Esophagus mucosa (tissue), 1 donor: ENCODE data around the gene JPH4. TPM values are rescaled to one million over a fixed set of nuclear protein-coding genes. Genes with fewer than 3 reads are reported as not detected.
A peak's percentile ranks its signal among the peaks of the same experiment; 100 is the strongest.

Experiments
- ATAC-seq: fragments of 200-7000 bp; cut with Tn5 transposase; one replicate; pipeline ENCODE4 v1.9.1; 2020
- total RNA-seq: library from RNA; stranded (reverse); gene quantifications from one replicate; pipeline ENCODE4 v1.2.4, GENCODE V29; 2023
- donor health status: DM: yes; HTN: yes; CAD: no.

JPH4 gene
- total RNA-seq, 1 donor from 2014 or later, result 0.04 TPM

DNA sequence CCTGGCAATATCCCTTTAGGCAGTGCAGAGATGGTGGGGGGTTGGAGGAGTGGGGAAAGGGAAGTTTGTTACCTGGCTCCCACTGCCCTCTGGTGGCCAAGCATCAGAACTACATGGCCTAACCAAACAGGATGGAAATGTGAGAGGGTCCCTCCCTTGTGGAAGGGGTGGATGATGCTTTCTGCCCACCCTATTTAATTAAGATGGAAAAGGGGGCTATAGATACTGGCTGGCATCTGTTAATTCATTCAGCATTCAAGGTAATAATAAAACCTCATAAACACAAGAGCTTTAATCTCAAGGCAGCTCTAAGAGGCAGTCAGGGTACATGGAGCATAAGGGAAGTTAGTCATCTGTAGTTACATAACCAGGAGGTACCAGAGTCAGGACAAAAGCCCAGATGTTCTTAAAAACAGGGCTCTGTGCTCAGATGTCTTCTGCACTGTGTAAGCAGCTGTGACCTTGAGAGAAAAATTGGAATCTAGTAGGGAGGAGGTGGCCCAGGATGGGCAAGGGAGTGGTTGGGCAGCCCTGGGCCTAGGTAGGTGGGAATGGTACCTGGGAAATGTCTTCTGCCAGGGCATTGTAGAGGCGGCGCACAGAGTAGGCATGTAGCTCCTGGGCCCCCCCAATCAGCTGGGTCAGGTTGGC, 15.6 kb downstream of the JPH4 start:
- no peak for ATAC-seq

DNA sequence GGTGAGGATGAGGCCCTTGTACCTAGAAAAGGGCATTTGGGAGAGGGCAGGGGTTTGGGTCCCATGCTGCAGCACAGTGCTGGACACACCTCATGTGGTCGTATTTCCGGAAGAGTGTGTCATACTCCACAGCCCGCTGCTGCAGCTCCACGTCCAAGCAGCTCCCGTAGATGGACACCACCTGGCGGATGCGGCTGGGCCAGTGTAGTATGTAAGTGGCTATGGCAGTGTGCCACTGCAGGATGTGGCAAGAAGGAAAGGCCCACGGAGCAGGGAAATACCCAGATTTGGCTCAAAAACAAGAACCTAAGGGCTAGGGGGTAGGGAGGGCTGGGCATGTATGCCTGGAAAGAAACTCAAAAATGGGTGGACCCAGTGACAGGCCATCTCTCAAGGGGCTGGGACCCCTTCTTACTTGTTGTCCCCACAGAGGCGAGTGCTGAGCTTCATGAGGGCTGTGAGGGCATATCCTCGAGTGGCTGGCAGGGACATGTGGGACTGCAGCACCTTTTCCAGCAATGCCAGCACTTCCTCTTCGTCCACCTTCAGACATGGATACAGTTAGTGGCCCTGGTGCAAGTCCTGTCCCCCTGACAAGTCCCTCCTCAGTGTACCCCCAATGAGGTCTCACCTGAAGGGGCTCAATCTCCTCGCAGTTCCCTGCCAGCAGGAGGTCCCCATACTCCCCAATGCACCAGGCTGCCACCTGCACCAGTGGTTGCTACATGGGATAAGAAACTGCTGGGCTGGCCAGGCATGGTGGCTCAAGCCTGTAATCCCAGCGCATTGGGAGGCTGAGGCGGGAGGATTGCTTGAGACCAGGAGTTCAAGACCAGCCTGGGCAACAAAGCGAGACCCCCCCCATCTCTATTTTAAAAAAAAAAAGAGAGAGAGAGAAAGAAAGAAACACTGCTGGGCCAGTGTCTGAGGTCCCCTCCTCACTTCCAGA, 16.4 kb downstream of the JPH4 start:
- no peak for ATAC-seq

DNA sequence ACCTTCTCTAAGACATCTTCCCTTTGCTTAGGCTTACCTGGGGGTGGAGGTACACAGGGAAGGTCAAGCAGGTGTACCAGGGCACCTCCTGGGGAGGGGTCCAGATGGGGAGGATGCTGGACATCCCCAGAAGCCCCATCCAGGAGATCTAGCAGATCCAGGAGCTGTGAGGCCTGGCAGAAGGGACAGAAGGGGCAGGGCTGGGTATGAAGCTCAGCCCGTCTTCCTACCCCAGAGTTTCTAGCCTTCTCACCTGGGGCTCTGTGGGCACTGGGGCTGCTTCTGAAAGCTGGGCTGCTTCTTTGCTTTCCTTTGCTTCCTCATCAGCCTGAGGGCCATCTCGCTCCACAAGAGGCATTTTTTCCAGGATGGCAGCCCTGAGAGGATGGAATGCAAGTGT, 17.3 kb downstream of the JPH4 start:
- no peak for ATAC-seq

DNA sequence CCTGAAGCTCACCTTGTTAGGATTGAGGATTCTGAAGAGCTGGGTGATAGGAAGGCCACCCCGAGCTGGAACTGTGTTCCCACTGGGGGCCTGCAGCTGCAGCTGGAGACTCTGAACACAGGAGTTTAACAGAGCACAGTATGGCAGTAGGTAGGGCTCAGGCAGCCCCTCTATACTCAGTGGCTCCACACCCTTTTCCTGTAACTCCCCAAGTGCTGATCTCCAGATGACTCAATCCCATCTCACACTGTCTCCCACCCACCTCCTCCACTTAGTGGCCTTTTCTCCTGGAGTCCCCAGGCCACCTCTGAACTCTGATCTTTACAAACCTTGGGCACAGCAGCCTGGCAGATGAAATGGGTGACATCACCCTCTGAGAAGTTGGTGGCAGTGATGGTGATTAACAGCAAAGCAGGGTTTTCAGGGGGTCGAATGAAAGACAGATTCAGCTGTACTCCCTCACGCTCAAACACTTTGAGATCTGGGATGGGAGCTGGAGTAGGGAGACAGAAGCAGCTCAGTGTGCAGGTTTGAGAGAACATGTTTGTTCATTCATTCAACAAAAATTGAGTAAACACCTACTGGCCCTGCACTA, 18.6 kb downstream of the JPH4 start:
- no peak for ATAC-seq

DNA sequence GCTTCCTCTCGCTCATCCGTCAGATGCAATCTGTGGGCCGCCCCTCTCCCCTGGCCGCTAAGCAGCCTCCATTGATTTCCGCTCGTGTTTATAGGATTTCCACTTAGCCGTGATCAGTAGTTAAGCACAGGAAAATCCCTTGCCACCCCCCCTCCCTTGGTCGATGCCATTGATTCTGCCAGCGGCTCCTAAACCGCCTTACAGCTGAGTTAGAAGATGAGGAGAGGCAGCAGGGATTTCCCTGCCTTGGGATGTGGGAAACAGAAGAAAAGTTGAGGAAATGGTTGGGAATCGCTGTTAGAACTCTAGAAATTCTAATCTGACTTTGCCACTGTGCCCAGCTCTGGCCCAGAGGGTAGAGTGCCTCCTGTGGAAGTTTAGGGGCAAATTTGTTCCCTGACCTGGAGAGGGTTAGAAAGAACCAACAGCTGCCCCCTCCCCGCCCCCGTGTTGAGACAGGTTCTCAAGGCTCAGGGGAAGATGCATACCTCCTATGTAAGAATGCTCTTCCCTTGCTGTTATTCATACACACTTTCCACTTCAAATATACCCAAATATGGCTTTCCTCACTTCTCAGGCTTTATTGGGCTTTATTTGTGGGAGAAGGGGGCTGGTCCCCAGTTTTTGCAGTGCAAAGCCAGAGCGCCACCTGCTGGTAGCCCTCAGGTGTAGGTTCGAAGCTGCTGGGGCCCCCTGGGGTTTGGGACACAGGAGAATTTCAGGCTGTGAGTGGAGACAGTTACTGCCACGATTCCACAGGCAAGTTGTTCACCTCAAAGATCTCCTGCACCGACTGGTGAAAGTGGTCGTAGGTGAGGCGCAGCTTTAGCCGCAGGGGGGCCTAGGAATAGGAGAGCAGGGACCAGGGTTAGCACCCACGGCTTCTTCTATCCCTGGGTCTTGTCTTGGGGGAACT, 19.3 kb downstream of the JPH4 start:
- no peak for ATAC-seq

DNA sequence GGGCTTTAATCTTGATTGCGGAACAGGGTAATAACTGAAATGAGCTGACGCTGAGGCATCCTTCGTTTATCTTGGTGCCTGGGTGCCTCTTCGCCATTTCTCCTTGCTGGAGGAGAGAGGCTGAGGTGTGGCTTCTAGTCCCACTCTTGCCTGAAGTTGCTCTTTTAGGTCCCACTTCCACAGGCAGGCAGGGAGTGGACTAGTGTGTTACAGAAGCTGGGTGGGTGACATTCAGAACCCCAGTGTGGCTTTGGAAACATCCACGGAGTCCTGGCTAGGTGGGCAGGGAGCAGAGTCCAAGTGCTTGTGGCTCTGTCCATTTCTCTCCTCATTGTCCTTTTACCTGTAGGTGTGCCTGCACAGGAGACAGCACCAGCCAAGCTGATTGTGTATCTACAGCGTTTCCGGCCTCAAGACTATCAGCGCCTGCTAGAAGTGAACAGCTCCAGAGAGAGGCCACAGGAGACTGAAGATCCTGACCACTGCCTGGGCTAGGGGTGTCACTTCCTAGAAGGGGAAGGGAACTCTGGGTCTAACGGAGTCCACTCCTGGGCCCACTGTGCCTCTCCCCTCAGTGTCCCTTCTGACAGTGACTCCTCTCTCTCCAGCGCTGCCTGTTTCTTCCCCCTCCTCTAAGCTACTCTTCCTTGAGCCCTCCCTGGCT, 20.1 kb downstream of the JPH4 start:
- ATAC-seq, result no peak

DNA sequence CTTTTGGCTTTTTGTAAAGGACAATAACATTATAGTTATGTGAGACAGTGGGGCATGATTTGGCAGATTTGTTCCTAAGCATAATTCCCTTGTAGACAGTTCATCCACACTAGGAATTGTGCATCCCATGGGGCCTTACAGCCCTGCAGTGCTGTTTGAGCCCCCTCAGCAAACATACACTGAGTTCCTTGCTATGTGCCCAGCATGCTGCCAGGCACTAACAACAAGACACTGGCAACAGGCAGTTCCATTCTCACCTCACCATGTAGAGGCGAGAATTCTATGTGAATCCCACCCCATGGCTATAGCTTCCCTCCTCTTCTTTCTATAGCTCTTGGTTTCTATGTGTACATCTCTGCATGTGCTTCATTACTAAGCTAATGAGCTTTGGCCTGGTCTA, 20.6 kb downstream of the JPH4 start:
- no peak for ATAC-seq

DNA sequence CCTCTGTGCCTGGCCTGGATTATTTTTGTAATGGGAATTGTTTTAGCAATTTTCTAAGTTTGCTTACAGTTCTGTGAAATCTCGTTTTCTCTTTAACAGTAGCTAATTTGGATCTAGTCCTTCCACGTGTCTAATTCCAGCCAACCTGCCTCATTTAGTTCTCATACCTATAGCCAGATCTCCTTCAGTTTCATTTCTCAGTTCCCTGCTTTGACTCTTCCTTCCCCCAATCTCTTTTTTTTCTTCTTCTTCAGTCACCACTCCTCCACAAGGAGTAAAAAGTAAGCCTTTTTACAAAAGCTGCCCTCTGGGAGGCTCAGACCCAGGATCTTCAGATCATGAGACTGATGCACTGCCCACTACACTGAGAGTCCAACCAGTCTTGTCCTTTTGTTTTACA, 21.1 kb downstream of the JPH4 start:
- no peak for ATAC-seq

DNA sequence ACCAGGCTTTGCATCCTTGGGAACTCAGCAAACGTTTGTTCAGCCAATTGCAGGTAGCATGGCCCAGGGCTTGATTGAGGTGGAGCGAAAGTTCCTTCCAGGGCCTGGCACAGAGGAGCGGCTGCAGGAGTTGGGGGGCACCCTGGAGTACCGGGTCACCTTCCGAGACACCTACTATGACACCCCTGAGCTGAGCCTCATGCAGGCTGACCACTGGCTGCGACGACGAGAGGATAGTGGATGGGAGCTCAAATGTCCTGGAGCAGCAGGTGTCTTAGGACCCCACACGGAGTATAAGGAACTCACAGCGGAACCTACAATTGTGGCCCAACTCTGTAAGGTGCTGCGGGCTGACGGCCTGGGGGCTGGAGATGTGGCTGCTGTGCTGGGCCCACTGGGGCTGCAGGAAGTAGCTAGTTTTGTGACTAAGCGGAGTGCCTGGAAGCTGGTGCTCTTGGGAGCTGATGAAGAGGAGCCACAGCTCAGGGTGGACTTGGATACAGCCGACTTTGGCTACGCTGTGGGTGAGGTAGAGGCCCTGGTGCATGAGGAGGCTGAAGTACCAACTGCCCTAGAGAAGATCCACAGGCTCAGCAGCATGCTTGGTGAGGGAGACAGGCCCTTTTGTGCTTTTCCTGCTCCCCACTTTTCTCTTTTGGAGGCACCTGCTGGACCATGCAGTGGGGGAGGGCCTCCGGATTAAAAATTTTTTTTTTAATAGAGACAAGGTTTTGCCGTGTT, 21.7 kb downstream of the JPH4 start:
- peak; percentile 12 for ATAC-seq

DNA sequence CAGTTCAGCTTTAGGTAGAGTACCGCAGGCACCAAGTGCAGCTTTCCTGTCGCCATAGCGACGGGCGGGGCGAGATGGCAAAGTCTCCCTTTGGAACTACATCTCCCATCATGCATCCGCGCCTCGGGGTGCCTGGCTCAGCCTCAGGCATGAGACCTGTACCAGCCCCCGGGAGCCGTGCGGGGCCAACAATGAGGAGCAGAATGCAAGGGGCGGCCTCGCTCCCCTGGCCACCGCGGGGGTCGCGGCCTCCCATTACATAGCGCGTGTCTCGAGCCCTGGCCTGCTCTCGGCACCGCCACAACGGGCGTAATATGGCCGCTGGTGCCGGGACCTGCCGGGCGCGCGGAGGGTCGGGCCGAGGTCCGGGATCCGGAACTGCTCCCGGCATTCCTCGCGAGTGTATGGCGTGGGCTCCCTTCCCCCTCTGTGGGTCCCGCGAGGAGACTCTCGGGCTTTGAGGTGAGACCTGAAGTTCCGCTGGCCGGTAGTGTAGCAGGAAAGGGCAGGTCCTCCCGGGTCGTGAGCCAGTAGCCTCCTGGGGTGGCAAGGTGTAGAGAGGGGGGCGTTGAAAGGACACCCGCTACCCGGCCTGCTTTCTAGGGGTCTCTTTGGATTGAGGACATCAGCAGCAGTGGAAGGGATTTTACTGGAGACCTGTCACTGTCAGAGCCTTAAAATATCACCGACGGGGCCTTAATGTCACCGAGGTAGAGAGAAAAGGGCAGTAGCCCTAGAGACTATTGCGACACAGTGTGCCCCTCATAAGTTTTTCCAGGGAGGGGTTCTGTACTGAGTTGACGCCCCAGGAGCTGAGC, 22.5 kb downstream of the JPH4 start, which contains the start of gene THTPA:
Gene THTPA, plus strand, starts transcription at position 390 of the 818 bp plus-strand sequence. CDS start 487 bp downstream, outside the sequence.
- peak; percentile 84 for ATAC-seq

DNA sequence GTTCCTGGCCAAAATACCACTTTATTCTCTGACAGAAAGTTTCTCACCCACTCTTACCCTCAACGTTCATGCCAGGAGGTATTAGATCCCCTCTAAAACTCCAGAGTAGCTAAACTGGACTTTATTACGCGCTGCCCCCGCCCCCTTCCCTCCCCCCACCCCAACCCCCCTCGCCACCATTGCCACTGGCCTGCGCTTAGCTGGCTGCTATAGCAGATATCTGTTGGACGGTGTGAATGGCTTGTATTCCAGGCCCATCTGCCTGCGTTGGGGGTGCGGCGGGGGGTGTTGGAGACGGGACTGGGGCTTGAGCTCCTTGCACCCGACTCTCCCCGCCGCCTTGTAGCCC, 23.1 kb downstream of the JPH4 start:
- no peak for ATAC-seq

DNA sequence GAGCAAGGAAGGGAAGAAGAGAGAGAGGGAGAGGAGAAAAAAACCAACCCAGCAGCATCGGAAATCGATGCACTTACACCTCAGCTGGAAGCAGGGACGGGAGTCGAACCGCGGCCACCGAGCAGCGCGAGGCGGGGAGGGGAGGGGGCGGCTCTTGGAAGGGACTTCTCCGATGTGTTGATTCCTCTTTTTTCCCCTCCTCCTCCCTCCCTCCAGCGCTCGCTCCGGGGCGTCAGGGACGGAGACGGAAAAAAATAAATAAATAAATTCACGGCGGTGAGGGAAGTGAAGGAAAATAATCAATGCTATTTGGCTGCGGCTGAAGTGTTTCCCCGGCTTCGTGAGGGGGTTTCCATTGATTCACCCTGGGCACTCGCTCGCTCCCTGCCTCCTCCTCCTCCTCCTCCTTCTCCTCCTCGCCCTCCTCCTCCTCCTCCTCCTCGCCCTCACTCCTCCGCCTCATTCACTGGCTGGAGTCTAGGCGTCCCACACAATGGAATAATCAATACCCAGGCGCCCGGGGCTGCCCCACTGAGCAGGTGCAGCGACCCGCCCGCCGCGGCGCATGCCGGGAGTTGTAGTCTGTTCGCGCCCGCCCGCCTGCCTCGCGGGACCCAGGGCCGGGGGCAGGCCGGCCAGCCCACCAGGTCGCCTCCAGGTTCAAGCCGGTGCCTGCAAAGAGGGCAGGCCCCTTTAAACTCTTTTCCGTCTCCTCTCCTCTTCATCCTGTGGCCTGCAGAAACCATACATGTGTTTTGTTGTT, 27.1 kb downstream of the JPH4 start, which contains the start of gene ZFHX2:
Gene ZFHX2, minus strand, starts transcription at position 500 of the 763 bp plus-strand sequence. CDS start 16,440 bp downstream, outside the sequence.
- peak; percentile 40 for ATAC-seq

DNA sequence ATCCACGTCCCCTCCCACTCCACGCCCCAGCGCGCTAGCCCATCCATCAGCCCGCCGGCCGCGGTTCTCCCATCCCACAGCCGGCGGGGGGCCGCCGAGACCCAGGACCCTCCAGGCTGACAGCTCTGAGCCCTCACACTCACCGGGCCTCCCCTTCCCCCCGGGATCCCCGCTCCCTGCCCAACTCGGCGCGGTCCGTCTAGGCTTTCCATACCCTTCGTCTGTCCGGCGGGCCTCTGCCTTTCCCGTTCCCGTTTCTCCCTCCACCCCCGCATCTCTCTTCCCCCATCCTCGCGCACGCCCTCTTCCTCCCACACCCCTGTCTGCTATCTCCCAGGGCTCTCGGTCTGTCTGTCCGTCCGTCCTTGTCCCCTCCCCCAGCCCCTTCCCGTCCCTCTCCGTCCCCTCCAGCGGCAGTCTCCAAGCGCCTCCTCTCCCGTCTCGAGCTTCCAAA, 27.8 kb downstream of the JPH4 start:
- ATAC-seq, result no peak

DNA sequence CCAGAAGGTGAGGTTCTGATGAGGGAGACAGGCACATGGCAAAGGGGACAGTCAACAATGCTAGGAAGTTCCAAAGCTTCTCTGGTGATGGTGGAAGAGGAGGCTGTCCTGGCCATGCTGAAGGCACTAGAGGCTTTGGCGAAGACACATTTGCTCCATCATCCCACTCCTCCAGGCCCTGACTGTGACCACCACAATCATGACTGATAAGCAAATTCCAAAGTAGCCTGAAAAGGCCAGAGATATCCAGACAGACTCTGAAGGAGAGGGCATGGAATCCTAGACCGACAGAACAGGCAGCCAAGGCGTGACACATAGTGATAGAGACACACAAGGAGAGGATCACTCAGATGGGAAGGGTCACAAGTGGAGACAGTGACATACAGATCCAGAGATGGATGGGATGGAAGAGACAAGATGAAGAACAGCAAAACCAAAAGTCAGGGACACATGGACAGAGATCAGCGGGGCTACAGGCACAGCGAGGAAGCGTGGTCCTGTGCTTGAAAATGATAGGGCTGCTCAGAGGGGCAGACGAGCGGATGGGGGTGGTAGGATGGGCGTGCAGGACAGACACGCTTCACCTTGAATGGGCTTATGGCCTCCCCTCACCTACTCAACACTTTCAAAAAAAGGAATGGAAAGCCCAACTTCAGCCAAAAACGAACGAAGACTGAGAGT, 28.3 kb downstream of the JPH4 start:
- no peak for ATAC-seq

DNA sequence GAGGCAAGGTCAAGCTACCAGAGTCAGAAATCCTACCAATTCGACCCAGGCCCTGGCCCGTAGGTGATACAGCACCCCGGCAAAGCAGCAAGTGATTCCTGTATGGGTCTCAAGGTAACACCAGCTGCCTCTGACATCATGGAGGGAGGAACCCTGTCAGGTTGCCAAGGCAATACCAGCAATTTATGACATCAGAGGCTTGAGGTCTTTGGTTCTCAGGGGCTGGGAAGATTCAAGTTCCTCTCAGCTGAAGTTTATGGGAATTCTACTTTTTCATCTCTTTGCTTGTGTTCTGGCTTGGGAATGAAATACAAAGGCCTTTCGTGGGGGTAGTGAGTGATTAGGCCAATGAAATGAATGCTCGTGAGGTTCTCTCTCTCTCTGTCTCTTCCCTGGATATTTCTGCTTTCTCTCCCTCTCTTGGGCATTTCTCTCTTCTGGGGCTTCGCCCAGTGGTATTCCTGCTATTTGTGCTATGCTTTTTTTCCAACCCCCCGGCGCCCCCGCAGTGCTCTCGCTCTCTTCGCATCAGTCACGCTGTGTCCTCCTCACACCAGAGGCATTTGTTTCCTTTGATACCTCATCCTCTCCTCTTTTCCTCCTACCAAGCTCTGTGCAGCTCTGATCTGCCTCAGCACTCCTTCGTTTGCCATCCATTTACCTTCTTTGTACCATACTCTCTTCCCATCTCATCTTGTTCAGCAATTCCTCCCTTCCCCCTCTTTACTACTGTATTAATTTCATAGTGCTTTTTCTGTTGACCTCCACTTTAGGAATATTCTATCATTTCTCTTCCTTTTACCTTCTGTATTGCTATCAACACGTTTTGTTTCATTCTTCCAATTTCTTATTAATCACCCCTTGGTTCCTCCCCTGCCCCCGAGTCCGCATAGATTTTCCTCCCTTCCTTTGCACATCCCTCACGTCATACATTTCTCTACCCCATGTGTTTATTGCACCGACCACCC, 30.0 kb downstream of the JPH4 start:
- ATAC-seq, result no peak

DNA sequence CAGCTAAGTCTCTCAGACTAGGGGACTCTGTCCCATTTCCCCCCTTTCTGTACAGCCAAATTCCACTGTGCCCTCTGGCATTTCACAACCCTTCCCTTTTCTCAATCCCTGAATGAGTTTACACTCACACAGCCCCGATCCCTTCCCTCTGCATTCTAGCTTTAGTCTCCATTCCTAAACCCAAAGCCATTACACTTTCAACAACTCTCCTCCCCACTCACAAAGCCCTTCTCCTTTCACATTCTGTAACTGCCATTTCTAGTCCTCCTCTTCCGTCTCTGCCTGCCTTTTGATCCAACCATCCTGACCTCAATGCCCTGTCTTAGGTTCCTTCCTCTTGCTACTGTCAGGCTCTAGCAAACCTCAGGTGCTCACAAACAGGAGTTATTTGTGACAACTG, 30.7 kb downstream of the JPH4 start:
- ATAC-seq, result no peak

DNA sequence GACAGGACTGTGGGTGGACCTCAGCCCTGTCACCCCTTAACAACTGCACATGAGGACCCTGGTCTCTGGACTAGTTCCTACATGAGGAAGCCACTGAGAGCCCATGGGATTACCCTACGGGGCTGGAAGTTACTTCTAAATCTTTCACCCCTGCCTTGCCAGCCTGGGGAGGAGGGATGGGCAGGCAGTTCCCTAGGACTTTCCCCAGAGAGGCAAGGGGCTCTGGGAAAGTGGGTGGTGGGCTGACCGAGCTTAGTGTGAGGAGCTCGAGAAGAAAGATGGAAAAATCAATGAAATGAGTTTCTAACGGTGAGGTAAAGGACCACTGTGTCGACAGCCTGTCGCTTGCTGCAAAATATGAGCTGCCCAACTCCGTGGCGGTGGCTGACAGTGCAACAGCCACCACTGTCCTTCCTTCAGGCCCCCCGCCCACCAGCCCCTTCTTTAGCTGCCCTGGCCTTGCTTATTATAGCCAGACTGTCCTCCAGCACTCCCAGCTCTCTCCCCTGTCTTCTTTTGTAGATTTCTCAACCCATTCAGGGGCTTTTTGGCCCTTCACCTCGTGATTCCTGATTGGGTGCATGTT, 32.0 kb downstream of the JPH4 start:
- ATAC-seq, result no peak
